Body of pancreas (tissue), 4 donors: ENCODE measurements around the gene DYNLRB1.

ENCODE experiments used
- POLR2A ChIP-seq, 3 donors: fragments of 450-650 bp; IDR thresholded peaks; one replicate each; pipeline ENCODE4 v1.6.1; 2016; ENCODE audit warnings: antibody characterized with exemption in 3 of 3, mild to moderate bottlenecking in 2 of 3
- TF ChIP-seq, protein P1 (sequence below), 7 experiments: fragments of 450-650 bp in 4 of 7; fragments of 200-600 bp in 3 of 7; sonication (generic) in 3 of 7; IDR thresholded peaks; one replicate each; pipeline ENCODE4 v1.5.1; 2016 to 2019; ENCODE audit warnings: antibody characterized with exemption in 7 of 7

DNA sequence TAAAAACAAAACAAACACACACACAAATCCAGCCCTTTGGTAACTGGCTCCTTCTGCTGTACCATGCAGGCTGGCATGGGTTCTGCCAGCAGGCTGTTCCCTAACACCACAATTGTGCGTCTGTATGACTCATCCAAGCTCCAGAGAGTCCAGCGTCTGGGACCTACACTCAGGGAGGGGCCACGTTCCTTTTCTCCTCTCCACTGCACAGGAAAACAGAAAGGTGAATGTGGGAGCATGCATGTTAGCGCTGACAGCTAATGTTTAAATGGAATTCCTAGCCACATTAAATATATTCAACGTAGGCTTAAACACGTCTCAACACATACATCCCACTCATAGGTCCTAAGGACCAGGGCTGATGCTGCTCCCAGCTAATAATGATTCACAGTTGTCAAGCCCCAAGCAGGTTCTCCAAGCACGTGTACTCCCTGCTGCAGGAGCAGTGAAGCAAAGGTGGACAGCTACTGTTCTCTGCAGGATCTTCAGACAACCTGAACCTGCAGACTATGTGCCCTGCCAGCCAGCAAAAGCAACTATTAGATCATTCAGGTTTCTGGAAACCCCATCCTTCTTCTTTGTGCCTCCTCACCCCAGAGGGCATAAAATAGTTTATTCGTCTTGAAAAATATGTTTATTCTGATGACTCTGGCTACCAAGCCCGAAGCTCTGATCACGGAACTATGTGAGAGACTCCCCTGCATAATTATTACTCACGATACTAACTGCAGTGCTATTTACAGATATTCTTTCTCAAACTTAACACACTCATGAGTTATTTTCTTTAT lies 63.2 kb downstream of the DYNLRB1 start:
- TF ChIP-seq POLR2A (IDR thresholded peaks at IDR 0.05) = no peak
- TF ChIP-seq, protein P1, sequence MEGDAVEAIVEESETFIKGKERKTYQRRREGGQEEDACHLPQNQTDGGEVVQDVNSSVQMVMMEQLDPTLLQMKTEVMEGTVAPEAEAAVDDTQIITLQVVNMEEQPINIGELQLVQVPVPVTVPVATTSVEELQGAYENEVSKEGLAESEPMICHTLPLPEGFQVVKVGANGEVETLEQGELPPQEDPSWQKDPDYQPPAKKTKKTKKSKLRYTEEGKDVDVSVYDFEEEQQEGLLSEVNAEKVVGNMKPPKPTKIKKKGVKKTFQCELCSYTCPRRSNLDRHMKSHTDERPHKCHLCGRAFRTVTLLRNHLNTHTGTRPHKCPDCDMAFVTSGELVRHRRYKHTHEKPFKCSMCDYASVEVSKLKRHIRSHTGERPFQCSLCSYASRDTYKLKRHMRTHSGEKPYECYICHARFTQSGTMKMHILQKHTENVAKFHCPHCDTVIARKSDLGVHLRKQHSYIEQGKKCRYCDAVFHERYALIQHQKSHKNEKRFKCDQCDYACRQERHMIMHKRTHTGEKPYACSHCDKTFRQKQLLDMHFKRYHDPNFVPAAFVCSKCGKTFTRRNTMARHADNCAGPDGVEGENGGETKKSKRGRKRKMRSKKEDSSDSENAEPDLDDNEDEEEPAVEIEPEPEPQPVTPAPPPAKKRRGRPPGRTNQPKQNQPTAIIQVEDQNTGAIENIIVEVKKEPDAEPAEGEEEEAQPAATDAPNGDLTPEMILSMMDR (IDR thresholded peaks at IDR 0.05) = peak in 3 of 7 experiments; percentile 15 to 26 (median 16)
